RWPE1 (cell line): ENCODE measurements around the gene SPDYC.

Source experiments
- CTCF ChIA-PET: fragments of 350-600 bp; sonication (Branson Sonifier 250); formaldehyde crosslinking; extraction: SDS; loops from one replicate; lab custom pipeline; 2021; lab: Yijun Ruan, JAX
- POLR2A ChIA-PET: fragments of 400-600 bp; formaldehyde crosslinking; extraction: SDS; loops from one replicate; lab custom pipeline; 2020; ENCODE audit warnings: antibody characterized with exemption; ENCODE audit not compliant: low non-redundant PET; lab: Yijun Ruan, JAX
- DNase-seq: peaks from one replicate; pipeline ENCODE4 v3.0.0; 2012; ENCODE audit warnings: low spot score
- H3K27ac ChIP-seq: fragments of 450-650 bp; 2 replicates; pipeline ENCODE4 v1.5.1; 2017
- TF ChIP-seq, protein P1 (sequence below): fragments of 450-650 bp; conservative IDR thresholded peaks from 2 replicates; pipeline ENCODE4 v1.5.1; 2017; ENCODE audit warnings: low read depth, mild to moderate bottlenecking

SPDYC gene, protein sequence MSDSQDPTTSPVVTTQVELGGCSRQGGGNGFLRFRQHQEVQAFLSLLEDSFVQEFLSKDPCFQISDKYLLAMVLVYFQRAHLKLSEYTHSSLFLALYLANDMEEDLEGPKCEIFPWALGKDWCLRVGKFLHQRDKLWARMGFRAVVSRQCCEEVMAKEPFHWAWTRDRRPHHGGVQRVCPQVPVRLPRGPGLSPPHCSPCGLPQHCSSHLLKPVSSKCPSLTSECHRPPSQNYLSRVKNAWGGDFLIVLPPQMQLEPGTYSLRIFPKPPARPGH

DNA sequence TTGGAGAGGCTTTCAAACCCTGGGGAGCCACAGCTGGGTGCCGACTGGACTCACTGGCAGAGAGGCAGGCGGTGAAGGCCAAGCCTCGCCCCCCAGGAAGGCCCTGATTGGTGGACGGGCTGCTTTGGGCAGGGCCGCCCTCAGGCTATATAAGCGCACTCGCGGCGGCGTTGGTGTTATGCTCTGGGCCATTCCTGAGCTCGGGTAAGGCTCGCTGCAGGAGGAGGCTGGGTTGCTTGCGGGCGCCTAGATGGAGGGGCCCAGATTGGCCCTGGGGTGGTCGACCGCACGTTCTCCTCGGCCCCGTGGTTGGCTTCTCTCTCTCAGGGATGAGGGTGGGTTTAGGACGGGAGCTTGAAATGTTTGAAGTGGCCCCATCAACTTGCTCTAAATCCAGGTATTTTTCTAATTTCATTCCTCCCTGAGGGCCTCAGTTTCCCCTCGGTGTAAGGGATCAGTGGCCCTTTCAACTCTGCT is at the start of gene SPDYC:
Gene SPDYC (plus strand): TSS at position 176 of the 477 bp plus-strand sequence. CDS start 1,125 bp downstream, outside the sequence.
- POLR2A ChIA-PET = no interaction called here
- no peak for DNase-seq
- CTCF ChIA-PET = no interaction called here
- peak within 1 kb of the TSS; percentile 31 for H3K27ac ChIP-seq
- TF ChIP-seq, protein P1, sequence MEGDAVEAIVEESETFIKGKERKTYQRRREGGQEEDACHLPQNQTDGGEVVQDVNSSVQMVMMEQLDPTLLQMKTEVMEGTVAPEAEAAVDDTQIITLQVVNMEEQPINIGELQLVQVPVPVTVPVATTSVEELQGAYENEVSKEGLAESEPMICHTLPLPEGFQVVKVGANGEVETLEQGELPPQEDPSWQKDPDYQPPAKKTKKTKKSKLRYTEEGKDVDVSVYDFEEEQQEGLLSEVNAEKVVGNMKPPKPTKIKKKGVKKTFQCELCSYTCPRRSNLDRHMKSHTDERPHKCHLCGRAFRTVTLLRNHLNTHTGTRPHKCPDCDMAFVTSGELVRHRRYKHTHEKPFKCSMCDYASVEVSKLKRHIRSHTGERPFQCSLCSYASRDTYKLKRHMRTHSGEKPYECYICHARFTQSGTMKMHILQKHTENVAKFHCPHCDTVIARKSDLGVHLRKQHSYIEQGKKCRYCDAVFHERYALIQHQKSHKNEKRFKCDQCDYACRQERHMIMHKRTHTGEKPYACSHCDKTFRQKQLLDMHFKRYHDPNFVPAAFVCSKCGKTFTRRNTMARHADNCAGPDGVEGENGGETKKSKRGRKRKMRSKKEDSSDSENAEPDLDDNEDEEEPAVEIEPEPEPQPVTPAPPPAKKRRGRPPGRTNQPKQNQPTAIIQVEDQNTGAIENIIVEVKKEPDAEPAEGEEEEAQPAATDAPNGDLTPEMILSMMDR = no peak

DNA sequence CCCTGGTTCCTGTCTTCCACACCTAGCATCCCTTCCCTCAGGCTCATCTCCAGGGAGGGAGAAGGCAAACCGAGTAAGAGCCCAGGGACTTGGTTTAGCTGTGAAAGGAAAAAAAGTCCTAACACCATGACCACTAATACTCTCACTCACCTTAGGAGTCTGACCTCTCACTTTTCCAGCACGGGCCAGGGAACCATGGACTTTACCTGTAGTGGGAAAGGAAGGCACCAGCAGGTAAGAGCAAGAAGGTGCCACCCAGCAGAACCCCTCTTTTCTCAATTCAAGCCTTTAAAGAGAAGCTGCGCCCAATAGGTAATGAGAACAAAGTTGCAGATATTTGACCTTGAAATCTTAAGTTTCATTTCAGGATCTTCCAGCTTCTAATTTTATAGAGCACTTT is 49.2 kb upstream of the SPDYC start:
- TF ChIP-seq, protein P1 = no peak
- DNase-seq = no peak
- ChIA-PET CTCF (interaction anchor here (0.6 to 1.5 kb wide), 4 partner anchors 9 to 106 kb away, joined by 3 to 4 read pairs (median 4); partner anchors contain the start of gene TM7SF2), POLR2A (interaction anchor here (1.7 kb wide), 1 partner anchor 10 kb away, joined by 9 read pairs; no protein-coding TSS in a partner anchor)
- peak overlapping the region; percentile 48 for H3K27ac ChIP-seq

DNA sequence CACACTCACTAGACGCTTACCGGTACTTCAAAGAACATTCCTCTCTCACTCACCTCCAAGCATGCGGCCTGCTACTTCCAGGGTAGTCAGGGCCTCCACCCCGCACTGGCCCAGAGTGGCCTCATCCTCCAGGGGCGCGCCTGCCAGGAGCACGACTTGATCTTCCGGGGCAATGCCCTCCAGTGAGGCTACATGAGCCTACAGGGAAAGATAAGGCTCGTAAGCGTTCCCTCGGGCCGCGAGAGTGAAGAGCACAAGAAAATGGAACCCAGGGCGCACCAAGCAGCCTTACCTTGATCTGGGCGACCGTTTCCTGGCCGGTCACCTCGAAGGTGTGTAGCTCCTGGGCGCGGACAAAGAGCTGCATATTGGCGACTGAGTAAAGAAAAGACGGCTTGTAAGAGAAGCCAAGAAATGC is 48.6 kb upstream of the SPDYC start:
- POLR2A ChIA-PET = interaction anchor here (0.6 to 1.9 kb wide), 6 partner anchors 9 to 148 kb away, joined by 3 to 9 read pairs (median 8); partner anchors contain the start of genes CAPN1, SYVN1 and TM7SF2
- no peak for DNase-seq
- TF ChIP-seq, protein P1 = no peak
- CTCF ChIA-PET = interaction anchor here (0.6 to 1.5 kb wide), 5 partner anchors 10 to 71 kb away, joined by 3 to 12 read pairs (median 4); partner anchors contain the start of gene TM7SF2
- H3K27ac ChIP-seq = peak overlapping the region; percentile 88

DNA sequence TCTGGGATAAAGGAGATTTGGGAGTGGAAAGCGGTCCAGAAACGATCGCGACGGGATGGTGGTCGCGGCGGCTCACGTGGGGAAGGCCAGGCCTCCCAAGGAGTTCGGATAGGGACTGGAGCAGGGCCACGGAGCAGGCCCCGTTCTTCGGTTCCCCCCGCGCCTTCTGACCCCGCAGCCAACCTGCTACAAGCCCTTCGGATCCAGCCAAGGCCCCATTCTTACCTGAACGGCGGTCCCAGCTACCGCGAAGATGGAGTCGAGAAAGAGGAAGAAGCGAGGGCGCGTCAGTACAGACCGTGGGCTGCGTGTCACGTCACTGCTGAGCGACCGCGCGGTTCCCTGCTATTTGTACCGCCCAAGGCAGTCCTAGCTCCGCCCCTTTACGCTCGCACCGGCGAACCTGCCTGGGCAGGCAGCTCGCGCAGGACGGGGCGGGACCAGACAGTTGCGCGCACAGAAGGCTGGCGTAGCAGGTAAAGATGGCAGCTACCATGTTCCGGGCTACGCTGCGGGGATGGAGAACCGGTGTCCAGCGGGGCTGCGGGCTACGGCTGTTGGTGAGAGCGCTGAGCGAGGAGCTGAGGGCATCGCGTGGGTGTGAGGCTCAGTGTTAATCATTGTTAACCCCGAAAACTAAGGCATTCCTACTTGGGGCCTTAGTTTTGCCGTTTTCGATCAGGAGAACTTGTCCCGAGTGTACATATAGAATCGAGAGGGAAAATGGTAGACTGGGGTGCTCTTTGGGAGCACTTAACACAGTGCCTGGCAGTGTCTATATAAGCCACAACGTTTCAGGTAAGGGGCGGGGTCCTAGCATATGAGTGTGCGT is 48.0 kb upstream of the SPDYC start, which contains the start of the genes FAU and MRPL49:
Gene FAU (minus strand): TSS at position 270 of the 832 bp plus-strand sequence. CDS start 321 bp downstream, outside the sequence.
Gene MRPL49 (plus strand): TSS at position 457 of the 832 bp plus-strand sequence. CDS start 26 bp downstream, at position 483.
- peak; percentile 92 for DNase-seq
- peak within 1 kb of the TSS; percentile 88 for H3K27ac ChIP-seq
- TF ChIP-seq, protein P1 = no peak
- ChIA-PET POLR2A (interaction anchor here (0.6 to 1.9 kb wide), 10 partner anchors 9 to 260 kb away, joined by 3 to 9 read pairs (median 7); partner anchors contain the start of genes CAPN1, SYVN1 and TM7SF2), CTCF (interaction anchor here (0.6 to 1.5 kb wide), 7 partner anchors 10 to 70 kb away, joined by 3 to 12 read pairs (median 3); partner anchors contain the start of gene TM7SF2)

DNA sequence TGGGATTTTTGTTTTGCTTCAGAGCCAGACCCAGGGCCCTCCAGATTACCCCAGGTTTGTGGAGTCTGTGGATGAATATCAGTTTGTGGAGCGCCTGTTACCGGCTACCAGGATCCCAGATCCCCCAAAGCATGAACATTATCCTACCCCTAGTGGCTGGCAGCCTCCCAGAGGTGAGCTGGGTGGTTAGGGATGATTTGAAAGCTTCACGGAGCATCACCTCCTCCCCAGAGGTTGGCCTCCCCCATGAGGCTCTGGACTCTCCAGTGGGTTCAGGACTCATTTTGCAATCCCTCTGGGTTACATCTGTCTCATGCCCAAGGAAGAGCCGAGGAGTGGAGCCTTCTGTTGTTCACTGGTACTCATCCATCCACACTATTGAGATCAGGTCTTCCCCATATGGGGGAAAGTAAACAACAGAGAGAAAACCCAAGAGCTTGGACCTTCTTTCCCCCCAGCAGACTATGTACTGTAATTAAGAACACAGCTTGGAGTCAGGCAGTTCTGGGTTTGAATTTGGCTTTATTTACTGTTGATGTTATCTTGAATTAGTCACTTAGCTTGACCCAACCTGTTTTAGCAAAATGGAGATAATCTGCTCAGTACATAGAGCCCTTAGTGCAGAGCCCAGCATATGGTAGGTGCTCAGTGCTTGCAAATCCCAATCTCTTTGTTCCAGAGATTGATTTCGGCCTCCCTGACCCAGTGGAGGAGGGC is 45.4 kb upstream of the SPDYC start:
- peak overlapping the region; percentile 88 for H3K27ac ChIP-seq
- ChIA-PET POLR2A (interaction anchor here (0.7 kb wide), 1 partner anchor 79 kb away, joined by 3 read pairs; no protein-coding TSS in a partner anchor), CTCF (interaction anchor here (1.0 kb wide), 1 partner anchor 57 kb away, joined by 3 read pairs; no protein-coding TSS in a partner anchor)
- TF ChIP-seq, protein P1 = no peak
- DNase-seq = no peak
